ENCODE data around the gene RTN3. TPM values are rescaled to one million over a fixed set of nuclear protein-coding genes. Genes with fewer than 3 reads are reported as not detected.

Gene RTN3
- total RNA-seq, 1 donor = 108 TPM

GRCh38 chr11:63687845-63688244 lies 6.5 kb downstream of the RTN3 start:
- Histone ChIP-seq H3K9me3 (ENCODE audit: low read depth, low read length) (no peaks in the 10 kb centered on the region), H2AFZ (ENCODE audit: low read length) (no peak overlapping the region), H3K4me2 (ENCODE audit: insufficient read depth, low read length) (no peak overlapping the region), H3K4me3 (ENCODE audit: insufficient read depth, low read length) (no peak overlapping the region), H3K27ac (ENCODE audit: low read depth, low read length) (no peak overlapping the region), H4K20me1 (ENCODE audit: insufficient read depth, low read length) (peaks cover 9% of the 10 kb centered on the region), H3K4me1 (ENCODE audit: insufficient read depth, low read length) (peaks cover 8% of the 10 kb centered on the region), H3K79me2 (ENCODE audit: insufficient read depth, low read length) (peaks cover 92% of the 10 kb centered on the region), H3K27me3 (ENCODE audit: insufficient read depth, low read length) (no peaks in the 10 kb centered on the region), H3K36me3 (ENCODE audit: insufficient read depth, low read length) (no peaks in the 10 kb centered on the region)
- DNase-seq (ENCODE audit: insufficient read length, low spot score, missing footprints) = no peak
- TF ChIP-seq, protein P1, sequence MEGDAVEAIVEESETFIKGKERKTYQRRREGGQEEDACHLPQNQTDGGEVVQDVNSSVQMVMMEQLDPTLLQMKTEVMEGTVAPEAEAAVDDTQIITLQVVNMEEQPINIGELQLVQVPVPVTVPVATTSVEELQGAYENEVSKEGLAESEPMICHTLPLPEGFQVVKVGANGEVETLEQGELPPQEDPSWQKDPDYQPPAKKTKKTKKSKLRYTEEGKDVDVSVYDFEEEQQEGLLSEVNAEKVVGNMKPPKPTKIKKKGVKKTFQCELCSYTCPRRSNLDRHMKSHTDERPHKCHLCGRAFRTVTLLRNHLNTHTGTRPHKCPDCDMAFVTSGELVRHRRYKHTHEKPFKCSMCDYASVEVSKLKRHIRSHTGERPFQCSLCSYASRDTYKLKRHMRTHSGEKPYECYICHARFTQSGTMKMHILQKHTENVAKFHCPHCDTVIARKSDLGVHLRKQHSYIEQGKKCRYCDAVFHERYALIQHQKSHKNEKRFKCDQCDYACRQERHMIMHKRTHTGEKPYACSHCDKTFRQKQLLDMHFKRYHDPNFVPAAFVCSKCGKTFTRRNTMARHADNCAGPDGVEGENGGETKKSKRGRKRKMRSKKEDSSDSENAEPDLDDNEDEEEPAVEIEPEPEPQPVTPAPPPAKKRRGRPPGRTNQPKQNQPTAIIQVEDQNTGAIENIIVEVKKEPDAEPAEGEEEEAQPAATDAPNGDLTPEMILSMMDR (IDR thresholded peaks at IDR 0.05; ENCODE audit: extremely low read depth, low read depth, low read length) = no peak

- no peaks in the 10 kb centered on the region for H3K9me3 ChIP-seq (ENCODE audit: low read depth, low read length)
- DNase-seq (ENCODE audit: insufficient read length, low spot score, missing footprints) = no peak
- no peak overlapping the region for H3K27ac ChIP-seq (ENCODE audit: low read depth, low read length)
- H3K4me3 ChIP-seq (ENCODE audit: insufficient read depth, low read length) = no peak overlapping the region
- peaks cover 17% of the 10 kb centered on the region for H4K20me1 ChIP-seq (ENCODE audit: insufficient read depth, low read length)
- H3K27me3 ChIP-seq (ENCODE audit: insufficient read depth, low read length) = no peaks in the 10 kb centered on the region
- no peak overlapping the region for H3K4me2 ChIP-seq (ENCODE audit: insufficient read depth, low read length)
- H3K4me1 ChIP-seq (ENCODE audit: insufficient read depth, low read length) = no peaks in the 10 kb centered on the region
- H3K79me2 ChIP-seq (ENCODE audit: insufficient read depth, low read length) = peaks cover 77% of the 10 kb centered on the region
- TF ChIP-seq, protein P1 (IDR thresholded peaks at IDR 0.05; ENCODE audit: extremely low read depth, low read depth, low read length) = no peak
- no peaks in the 10 kb centered on the region for H3K36me3 ChIP-seq (ENCODE audit: insufficient read depth, low read length)
- H2AFZ ChIP-seq (ENCODE audit: low read length) = no peak overlapping the region
These were observed 13.3 kb downstream of the RTN3 start for GRCh38 chr11:63694596-63694995.

DNA sequence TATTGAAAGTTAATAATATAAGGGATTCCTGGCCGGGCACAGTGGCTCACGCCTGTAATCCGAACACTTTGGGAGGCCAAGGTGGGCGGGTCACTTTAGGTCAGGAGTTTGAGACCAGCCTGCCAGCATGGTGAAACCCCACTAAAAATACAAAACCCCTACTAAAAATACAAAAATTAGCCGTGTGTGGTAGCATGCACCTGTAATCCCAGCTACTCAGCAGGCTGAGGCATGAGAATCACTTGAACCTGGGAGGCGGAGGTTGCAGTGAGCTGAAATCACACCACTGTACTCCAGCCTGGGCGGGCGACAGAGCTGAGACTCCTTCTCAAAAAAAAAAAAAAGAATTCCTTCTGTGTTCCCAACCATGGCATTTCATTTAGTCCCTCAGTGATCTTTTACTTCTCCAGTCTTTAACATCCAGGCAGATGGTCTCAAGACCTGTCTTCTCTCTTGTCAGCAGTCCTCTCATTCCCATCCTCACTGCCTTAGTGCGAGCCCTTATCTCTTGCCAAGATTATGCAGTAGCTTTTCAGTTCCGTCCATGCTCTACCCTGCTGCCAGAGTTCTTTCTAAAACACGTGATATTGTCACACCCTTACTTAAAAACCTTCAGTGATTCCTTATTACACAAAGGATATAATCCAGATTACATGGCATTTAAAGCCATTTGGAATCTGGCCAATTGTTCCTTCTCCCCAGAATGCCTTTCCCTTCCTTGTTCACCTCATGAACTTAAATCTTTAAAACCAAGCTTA lies 17.9 kb downstream of the RTN3 start:
- TF ChIP-seq, protein P1 (IDR thresholded peaks at IDR 0.05; ENCODE audit: extremely low read depth, low read depth, low read length) = no peak
- no peak overlapping the region for H3K27ac ChIP-seq (ENCODE audit: low read depth, low read length)
- H3K27me3 ChIP-seq (ENCODE audit: insufficient read depth, low read length) = no peaks in the 10 kb centered on the region
- no peak for DNase-seq (ENCODE audit: insufficient read length, low spot score, missing footprints)
- H3K9me3 ChIP-seq (ENCODE audit: low read depth, low read length) = no peaks in the 10 kb centered on the region
- peaks cover 24% of the 10 kb centered on the region for H4K20me1 ChIP-seq (ENCODE audit: insufficient read depth, low read length)
- no peak overlapping the region for H3K4me2 ChIP-seq (ENCODE audit: insufficient read depth, low read length)
- no peak overlapping the region for H2AFZ ChIP-seq (ENCODE audit: low read length)
- no peak overlapping the region for H3K4me3 ChIP-seq (ENCODE audit: insufficient read depth, low read length)
- H3K36me3 ChIP-seq (ENCODE audit: insufficient read depth, low read length) = no peaks in the 10 kb centered on the region
- H3K4me1 ChIP-seq (ENCODE audit: insufficient read depth, low read length) = peaks cover under 1% of the 10 kb centered on the region
- peaks cover 62% of the 10 kb centered on the region for H3K79me2 ChIP-seq (ENCODE audit: insufficient read depth, low read length)

DNA sequence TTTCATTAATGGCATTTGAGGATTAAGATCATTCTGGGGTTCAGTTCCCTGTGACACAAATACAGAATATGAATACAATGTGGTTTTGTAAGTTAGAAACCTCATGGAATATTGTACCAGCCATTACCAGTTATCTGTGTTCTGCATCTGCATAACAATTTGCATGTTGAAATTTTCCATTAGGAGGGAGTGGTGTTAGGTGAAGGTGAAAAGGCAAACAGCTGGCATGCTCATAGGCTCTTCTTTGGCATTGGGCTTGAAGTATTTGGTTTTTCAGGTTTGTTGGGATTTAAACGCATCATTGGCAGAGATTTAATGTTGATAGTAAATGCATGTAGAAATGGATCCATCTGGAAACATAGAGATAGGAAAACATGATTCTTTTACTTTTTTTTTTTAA lies 18.6 kb downstream of the RTN3 start:
- peaks cover 63% of the 10 kb centered on the region for H3K79me2 ChIP-seq (ENCODE audit: insufficient read depth, low read length)
- no peaks in the 10 kb centered on the region for H3K36me3 ChIP-seq (ENCODE audit: insufficient read depth, low read length)
- no peak overlapping the region for H2AFZ ChIP-seq (ENCODE audit: low read length)
- DNase-seq (ENCODE audit: insufficient read length, low spot score, missing footprints) = no peak
- H3K4me1 ChIP-seq (ENCODE audit: insufficient read depth, low read length) = peaks cover 8% of the 10 kb centered on the region
- H3K9me3 ChIP-seq (ENCODE audit: low read depth, low read length) = no peaks in the 10 kb centered on the region
- H3K27me3 ChIP-seq (ENCODE audit: insufficient read depth, low read length) = no peaks in the 10 kb centered on the region
- TF ChIP-seq, protein P1 (IDR thresholded peaks at IDR 0.05; ENCODE audit: extremely low read depth, low read depth, low read length) = no peak
- no peak overlapping the region for H3K27ac ChIP-seq (ENCODE audit: low read depth, low read length)
- no peak overlapping the region for H3K4me3 ChIP-seq (ENCODE audit: insufficient read depth, low read length)
- peaks cover 18% of the 10 kb centered on the region for H4K20me1 ChIP-seq (ENCODE audit: insufficient read depth, low read length)
- no peak overlapping the region for H3K4me2 ChIP-seq (ENCODE audit: insufficient read depth, low read length)

Measured in osteoblast (primary cell).